ENCODE data around the gene ACTR6.
"Not testable (repeated sequence)": the region's sequence is repeated elsewhere in the genome, so short reads cannot be mapped to it uniquely, and the experiment has no call there.

ACTR6 gene

DNA sequence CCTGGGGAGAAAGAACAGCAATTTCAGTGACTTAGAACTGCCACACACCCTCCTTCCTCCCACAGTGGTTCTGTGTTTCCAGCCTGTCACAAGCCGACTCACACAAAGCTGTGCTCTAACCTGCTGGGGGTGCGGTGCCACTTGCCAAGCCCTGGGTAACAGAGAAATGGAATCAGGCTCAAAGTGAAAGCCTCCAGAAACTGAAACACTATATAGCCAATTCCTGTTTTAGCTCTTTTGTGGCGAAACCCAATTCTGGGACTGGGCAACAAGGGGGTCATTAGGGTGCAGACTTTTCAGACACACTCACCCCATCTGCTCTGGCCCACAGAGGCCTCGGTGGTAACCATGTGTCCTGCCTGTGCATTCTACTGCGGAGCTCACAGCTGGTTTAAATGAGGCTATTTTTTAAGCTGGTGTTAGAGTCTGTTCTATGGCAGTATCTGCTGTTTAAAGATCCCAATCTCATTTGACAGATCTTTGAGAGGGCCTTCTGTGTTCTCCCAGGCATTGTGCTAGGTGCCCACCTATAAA is 15.2 kb upstream of the ACTR6 start:
- no peak for DNase-seq

- no peak for DNase-seq
Observed at GRCh38 chr12:100186071-100186470, 14.5 kb upstream of the ACTR6 start.

- no peak for DNase-seq
Observed at GRCh38 chr12:100187068-100187467, 13.5 kb upstream of the ACTR6 start.

DNA sequence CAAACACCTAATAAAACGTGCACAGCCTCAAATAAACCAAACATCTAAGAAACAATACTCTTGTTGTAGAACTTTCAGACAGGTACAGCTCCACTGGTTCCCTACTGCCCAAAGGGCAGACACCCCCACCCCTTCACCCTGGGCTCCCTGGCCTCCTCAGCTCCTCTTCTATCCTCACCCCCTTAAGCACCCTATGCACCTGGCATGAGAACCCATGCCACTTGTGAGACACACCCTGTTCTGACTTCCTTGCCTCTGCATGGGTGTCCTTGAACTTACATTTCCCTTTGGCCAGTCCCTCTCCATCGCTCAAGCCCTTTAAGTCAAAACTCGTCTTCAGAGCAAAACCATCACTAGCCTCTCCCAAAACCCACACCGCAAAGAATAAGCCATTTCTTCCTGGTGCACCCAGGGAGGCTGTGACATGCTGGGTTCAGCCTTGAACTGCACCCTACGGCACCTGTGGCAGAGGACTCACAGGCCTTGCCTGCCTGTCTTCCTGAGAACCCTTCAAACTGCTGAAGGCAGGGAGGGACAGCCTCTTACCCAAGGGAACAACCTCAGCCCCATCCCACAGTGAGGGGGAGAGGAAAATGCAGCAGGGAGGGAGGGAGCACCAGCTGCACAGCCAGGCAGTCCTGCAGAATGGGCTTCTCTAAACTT is 12.6 kb upstream of the ACTR6 start:
- no peak for DNase-seq

- not testable (repeated sequence) for DNase-seq
Observed at GRCh38 chr12:100188888-100189635, 11.6 kb upstream of the ACTR6 start.

GRCh38 chr12:100189636-100190394 is 10.8 kb upstream of the ACTR6 start:
- DNase-seq, result no peak

GRCh38 chr12:100193085-100193484 is 7.5 kb upstream of the ACTR6 start:
- no peak for DNase-seq

GRCh38 chr12:100197486-100197885 is 3.1 kb upstream of the ACTR6 start:
- DNase-seq, result no peak

DNA sequence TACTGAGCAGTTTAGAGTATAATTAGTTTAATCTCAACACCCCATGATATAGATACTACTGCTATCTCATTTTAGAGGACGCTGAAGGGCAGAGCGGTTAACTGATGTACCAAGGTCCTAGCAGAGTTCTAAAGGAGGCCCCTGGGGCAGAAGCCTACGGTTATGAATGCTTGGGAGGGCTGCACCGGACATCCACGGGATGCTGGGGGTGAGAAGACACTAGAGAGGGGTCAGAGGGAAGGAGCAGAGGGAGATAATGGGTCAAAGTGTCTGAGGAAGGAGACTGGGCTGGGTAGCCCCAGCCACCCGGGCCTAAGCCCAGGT is 1.6 kb upstream of the ACTR6 start:
- DNase-seq, result no peak

- peak; percentile 33 for DNase-seq
Observed at GRCh38 chr12:100199347-100200149, 1.1 kb upstream of the ACTR6 start.

GRCh38 chr12:100201604-100202423 is 1.2 kb downstream of the ACTR6 start:
- DNase-seq, result no peak

DNA sequence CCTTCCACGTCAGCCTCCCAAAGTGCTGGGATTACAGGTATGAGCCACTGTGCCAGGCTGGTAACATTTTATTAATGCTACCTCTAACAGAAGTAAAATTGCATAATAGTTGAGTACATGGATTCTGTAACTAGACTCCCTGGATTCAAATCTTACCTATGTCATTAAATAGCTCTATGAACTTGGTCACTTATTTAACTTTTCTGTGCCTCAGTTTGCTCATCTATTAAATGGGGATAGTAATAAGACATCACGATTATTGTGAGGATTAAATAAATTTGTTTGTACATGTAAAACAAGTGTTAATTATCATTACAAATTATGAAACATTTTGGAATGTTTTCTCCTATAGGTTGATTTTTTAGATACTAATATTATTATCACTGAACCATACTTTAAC is 6.7 kb downstream of the ACTR6 start:
- DNase-seq, result no peak

DNA sequence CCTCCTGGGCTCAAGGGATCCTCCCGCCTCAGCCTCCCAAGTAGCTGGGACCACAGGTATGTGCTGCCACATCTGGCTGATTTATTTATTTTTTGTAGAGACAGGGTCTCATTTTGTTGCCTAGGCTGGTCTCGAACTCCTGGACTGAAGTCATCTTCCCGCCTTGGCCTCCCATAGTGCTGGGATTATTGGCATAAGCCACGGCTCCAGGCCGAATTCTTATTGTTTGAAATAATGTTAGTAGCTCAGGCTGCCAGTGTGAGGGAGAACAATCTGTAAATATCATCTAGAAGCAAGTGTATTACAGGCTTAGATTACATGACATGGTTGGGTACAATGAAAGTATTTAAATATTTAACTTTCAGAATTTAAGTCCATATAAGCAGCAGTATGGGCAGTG is 8.2 kb downstream of the ACTR6 start:
- no peak for DNase-seq

GRCh38 chr12:100211698-100212097 is 11.1 kb downstream of the ACTR6 start:
- no peak for DNase-seq

- DNase-seq, result no peak
Observed at GRCh38 chr12:100213016-100213891, 12.6 kb downstream of the ACTR6 start.

GRCh38 chr12:100214518-100214917 is 13.9 kb downstream of the ACTR6 start:
- DNase-seq, result no peak

DNA sequence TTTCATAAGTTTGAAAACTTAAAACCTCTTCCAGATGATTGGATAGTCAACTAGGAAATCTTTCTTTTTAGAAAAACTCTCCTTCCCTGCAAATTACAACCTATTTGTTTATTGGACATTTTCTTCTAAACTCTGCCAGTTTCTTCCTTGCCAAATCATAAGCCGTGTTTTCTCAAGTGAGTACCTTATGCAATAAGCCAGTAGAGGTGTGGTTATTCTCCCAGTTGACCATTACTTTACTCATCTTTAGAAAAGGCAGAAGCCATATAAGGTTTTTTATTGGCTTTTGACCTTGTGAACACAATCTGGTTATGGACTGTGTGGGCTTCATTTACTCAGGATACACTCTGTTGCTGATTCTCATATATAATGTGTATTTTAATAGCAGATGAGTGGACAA is 14.6 kb downstream of the ACTR6 start:
- no peak for DNase-seq

GRCh38 chr12:100216337-100216736 is 15.7 kb downstream of the ACTR6 start:
- no peak for DNase-seq

DNA sequence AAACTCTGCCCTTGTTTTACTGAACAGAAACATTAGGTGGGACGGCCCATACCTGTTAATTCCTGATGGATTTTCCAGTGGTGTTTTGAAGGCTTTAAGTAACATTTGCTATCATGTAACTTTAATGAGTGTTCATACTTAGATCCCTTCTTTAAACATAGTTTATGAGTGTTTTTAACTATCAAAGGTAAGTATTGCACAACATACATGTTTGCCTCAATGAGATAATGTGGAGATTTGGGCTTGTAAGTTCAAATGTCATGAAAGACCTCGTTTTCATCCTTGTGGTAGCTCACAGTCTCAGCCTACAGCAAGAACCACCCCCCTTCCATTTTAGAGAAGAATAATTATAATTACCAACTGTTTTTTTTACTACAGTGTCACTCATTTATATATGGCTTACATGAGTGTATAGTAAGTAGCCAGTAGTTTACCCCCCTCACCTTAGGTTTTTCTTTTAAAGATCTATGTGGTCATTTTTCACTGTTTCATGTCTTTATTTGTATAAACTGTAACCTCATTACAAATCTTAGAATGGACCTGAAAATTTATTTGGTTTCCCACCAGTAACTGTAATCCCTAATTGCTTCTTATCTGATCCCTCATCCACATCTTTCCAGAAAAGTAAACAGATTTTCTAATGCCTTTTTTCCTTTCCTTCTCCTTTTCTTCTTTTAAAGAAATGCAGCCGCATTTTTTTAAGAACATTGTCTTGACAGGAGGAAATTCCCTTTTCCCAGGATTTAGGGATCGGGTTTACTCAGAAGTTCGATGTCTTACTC is 18.9 kb downstream of the ACTR6 start:
- DNase-seq, result no peak

DNA sequence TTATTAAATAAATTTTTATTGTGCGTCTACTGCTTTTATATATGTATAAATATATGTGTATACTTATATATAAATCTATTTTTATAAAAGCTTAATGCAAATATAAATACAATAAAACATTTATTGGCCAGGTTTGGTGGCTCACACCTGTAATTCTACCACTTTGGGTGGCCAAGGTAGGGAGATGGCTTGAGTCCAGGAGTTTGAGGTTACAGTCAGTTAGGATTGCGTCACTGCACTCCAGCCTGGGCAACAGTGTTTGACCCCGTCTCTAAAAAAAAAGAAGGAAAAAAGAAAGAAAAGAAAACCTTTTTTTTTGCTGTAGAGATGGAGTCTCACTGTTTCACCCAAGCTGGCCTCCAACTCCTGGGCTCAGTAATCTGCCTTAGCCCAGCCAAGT is 20.9 kb downstream of the ACTR6 start:
- no peak for DNase-seq
